Measurements from ENCODE around the gene GET3. TPM values are rescaled to one million over a fixed set of nuclear protein-coding genes. Genes with fewer than 3 reads are reported as not detected.

The GET3 gene
- total RNA-seq, 1 experiment from 2014 or later: 110 TPM

DNA sequence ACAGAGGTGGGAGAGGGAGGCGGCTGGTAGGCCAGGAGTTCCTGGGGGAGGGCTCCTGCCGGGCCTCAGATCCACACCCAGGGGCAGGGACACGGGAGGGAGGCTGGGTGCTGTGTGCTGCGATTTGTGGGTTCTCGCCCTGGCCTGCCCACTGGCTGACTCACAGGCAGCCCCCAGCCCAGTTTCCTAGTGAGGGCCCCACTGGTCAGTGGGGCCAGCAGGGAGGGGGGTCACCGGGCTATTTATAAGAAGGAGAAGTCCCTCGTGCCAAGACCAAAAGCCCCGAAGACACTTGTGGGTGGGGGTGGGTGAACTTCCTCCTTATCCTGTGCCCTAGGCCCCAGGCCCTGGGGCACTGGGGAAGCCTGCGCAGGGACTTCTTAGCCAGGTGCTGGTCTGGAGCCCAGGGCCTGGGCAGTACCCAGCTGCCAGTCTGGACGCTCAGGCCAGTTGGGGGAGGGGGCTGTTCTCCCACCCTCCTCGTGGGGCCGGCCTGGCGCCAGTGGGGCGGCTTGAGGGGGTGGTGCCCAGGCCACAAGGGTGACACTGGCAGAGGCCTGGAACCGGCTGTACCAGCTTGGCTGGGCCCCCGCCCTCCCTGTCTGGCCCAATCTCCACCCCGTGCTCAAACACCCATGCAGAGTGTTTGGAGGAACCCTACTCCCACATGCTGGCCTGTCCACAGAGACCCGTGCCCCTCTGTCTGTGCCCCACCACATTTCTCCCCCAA, 49.0 kb downstream of the GET3 start:
- peaks cover 8% of the 10 kb centered on the region for H3K27me3 Mint-ChIP-seq (ENCODE audit: low read depth)
- POLR2A ChIA-PET: no interaction called here

More for the DNA sequence above, 49.0 kb downstream of the GET3 start:
- H3K4me1 Mint-ChIP-seq: peaks cover 27% of the 10 kb centered on the region
- H3K27ac Mint-ChIP-seq: no peak overlapping the region
- ATAC-seq (no peak), DNase-seq (ENCODE audit: low spot score) (no peak)
- H3K4me3 Mint-ChIP-seq: no peak overlapping the region
- H3K36me3 Mint-ChIP-seq: no peaks in the 10 kb centered on the region
- H3K9me3 Mint-ChIP-seq: no peaks in the 10 kb centered on the region
- CTCF ChIA-PET: interaction anchor here (1.0 to 3.4 kb wide), 4 partner anchors 9 to 63 kb away, joined by 3 to 29 read pairs (median 4); no protein-coding TSS in a partner anchor
- TF ChIP-seq IRF2 (CRISPR knock-in tag; IDR thresholded peaks at IDR 0.05; ENCODE audit: borderline replicate concordance, low read depth) (no peak), GRHL2 (CRISPR knock-in tag; IDR thresholded peaks at IDR 0.05; ENCODE audit: insufficient replicate concordance, severe bottlenecking) (no peak), ZNF396 (CRISPR knock-in tag; IDR thresholded peaks at IDR 0.05; ENCODE audit: borderline replicate concordance) (no peak), KAT7 (CRISPR knock-in tag; IDR thresholded peaks at IDR 0.05; ENCODE audit: borderline replicate concordance) (no peak), RORB (CRISPR knock-in tag; IDR thresholded peaks at IDR 0.05) (no peak), FOXP1 (CRISPR knock-in tag; IDR thresholded peaks at IDR 0.05; ENCODE audit: borderline replicate concordance) (no peak)
- TF ChIP-seq, protein P1, sequence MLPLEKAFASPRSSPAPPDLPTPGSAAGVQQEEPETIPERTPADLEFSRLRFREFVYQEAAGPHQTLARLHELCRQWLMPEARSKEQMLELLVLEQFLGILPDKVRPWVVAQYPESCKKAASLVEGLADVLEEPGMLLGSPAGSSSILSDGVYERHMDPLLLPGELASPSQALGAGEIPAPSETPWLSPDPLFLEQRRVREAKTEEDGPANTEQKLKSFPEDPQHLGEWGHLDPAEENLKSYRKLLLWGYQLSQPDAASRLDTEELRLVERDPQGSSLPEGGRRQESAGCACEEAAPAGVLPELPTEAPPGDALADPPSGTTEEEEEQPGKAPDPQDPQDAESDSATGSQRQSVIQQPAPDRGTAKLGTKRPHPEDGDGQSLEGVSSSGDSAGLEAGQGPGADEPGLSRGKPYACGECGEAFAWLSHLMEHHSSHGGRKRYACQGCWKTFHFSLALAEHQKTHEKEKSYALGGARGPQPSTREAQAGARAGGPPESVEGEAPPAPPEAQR (CRISPR knock-in tag; IDR thresholded peaks at IDR 0.05): no peak
- TF ChIP-seq, protein P2, sequence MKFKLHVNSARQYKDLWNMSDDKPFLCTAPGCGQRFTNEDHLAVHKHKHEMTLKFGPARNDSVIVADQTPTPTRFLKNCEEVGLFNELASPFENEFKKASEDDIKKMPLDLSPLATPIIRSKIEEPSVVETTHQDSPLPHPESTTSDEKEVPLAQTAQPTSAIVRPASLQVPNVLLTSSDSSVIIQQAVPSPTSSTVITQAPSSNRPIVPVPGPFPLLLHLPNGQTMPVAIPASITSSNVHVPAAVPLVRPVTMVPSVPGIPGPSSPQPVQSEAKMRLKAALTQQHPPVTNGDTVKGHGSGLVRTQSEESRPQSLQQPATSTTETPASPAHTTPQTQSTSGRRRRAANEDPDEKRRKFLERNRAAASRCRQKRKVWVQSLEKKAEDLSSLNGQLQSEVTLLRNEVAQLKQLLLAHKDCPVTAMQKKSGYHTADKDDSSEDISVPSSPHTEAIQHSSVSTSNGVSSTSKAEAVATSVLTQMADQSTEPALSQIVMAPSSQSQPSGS (CRISPR knock-in tag; IDR thresholded peaks at IDR 0.05; ENCODE audit: borderline replicate concordance, low read depth): no peak
- TF ChIP-seq, protein P3, sequence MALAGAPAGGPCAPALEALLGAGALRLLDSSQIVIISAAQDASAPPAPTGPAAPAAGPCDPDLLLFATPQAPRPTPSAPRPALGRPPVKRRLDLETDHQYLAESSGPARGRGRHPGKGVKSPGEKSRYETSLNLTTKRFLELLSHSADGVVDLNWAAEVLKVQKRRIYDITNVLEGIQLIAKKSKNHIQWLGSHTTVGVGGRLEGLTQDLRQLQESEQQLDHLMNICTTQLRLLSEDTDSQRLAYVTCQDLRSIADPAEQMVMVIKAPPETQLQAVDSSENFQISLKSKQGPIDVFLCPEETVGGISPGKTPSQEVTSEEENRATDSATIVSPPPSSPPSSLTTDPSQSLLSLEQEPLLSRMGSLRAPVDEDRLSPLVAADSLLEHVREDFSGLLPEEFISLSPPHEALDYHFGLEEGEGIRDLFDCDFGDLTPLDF (CRISPR knock-in tag; IDR thresholded peaks at IDR 0.05): no peak
- TF ChIP-seq, protein P4, sequence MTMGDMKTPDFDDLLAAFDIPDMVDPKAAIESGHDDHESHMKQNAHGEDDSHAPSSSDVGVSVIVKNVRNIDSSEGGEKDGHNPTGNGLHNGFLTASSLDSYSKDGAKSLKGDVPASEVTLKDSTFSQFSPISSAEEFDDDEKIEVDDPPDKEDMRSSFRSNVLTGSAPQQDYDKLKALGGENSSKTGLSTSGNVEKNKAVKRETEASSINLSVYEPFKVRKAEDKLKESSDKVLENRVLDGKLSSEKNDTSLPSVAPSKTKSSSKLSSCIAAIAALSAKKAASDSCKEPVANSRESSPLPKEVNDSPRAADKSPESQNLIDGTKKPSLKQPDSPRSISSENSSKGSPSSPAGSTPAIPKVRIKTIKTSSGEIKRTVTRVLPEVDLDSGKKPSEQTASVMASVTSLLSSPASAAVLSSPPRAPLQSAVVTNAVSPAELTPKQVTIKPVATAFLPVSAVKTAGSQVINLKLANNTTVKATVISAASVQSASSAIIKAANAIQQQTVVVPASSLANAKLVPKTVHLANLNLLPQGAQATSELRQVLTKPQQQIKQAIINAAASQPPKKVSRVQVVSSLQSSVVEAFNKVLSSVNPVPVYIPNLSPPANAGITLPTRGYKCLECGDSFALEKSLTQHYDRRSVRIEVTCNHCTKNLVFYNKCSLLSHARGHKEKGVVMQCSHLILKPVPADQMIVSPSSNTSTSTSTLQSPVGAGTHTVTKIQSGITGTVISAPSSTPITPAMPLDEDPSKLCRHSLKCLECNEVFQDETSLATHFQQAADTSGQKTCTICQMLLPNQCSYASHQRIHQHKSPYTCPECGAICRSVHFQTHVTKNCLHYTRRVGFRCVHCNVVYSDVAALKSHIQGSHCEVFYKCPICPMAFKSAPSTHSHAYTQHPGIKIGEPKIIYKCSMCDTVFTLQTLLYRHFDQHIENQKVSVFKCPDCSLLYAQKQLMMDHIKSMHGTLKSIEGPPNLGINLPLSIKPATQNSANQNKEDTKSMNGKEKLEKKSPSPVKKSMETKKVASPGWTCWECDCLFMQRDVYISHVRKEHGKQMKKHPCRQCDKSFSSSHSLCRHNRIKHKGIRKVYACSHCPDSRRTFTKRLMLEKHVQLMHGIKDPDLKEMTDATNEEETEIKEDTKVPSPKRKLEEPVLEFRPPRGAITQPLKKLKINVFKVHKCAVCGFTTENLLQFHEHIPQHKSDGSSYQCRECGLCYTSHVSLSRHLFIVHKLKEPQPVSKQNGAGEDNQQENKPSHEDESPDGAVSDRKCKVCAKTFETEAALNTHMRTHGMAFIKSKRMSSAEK (CRISPR knock-in tag; IDR thresholded peaks at IDR 0.05; ENCODE audit: borderline replicate concordance): no peak
- TF ChIP-seq, protein P5, sequence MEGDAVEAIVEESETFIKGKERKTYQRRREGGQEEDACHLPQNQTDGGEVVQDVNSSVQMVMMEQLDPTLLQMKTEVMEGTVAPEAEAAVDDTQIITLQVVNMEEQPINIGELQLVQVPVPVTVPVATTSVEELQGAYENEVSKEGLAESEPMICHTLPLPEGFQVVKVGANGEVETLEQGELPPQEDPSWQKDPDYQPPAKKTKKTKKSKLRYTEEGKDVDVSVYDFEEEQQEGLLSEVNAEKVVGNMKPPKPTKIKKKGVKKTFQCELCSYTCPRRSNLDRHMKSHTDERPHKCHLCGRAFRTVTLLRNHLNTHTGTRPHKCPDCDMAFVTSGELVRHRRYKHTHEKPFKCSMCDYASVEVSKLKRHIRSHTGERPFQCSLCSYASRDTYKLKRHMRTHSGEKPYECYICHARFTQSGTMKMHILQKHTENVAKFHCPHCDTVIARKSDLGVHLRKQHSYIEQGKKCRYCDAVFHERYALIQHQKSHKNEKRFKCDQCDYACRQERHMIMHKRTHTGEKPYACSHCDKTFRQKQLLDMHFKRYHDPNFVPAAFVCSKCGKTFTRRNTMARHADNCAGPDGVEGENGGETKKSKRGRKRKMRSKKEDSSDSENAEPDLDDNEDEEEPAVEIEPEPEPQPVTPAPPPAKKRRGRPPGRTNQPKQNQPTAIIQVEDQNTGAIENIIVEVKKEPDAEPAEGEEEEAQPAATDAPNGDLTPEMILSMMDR (IDR thresholded peaks at IDR 0.05): no peak
